ENCODE data around the gene DCPS.

DCPS gene

DNA sequence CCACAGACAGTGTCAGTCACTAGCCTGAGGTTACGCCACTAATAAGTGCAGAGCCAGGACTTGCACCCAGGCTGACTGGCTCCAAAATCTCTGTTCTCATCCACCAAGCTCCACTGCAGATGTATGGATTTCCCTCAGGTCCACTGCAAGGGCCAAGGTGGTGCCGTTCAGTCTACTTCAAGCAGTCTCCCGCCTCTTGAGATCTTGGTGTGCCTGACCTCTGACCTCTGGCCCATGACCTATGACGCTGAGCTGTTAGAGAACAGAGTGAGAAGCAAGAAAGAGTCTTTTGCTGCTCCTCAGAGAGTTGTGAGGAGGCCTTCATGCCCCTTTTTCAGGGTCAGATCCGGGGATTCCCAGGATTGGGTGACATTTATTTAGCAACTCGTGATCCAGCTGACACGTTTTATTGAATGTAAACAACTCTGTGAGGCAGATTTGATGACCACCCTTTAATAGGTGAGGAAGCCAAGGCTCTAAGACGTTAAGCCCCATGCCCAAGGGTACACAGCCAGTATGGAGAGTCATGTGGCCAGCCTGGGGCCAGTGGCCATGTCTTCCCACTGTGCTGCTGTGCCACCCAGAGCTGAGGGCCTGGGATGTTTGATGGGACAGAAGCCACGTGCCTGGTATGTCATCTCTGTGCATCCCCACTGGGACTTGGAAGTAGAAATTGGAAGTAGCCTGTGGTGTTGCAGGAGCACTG, 25.2 kb downstream of the DCPS start:
- DNase-seq, result no peak

DNA sequence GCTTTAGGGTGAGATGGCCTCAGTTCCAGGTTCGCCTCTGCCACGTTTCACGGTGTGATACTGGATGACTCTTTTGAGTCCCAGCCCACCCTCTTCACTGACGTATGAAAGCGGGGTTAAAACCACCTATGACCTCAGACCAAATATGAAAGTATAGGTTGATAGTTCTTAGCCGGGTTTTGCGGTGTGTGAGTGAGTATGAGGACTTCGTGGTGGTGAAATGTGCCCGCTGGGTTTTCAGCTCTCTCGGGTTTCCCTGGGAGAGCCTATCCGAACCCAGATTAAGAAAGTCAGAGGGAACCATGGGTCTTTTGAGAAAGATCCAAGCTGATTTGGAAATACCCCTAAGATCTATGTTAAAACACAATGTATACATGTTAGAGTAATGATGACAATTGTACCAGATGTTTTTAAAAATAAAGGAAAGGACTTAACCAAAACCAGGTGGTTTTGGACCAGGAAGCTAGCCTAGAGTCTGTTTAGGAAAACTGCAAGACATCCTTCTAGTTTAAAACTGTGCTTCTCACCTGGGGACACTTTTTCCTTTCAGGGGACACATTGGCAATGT, 25.9 kb downstream of the DCPS start:
- no peak for DNase-seq

DNA sequence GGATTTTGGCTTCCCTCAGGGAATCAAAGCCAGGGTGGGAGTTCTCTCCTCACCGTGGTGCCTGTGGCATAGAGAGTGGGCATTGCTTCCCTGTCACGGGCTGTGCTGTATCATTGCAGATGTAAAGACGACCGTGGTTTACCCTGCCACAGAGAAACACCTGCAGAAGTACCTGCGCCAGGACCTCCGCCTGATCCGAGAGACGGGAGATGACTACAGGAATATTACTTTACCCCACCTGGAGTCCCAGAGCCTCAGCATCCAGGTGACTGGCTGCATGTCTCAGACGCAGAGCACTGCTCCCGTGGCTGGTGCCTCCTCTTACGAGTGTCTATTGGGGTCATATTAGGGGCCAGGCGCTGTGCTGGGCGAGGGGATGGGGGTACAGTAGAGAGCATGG, 27.4 kb downstream of the DCPS start:
- no peak for DNase-seq

DNA sequence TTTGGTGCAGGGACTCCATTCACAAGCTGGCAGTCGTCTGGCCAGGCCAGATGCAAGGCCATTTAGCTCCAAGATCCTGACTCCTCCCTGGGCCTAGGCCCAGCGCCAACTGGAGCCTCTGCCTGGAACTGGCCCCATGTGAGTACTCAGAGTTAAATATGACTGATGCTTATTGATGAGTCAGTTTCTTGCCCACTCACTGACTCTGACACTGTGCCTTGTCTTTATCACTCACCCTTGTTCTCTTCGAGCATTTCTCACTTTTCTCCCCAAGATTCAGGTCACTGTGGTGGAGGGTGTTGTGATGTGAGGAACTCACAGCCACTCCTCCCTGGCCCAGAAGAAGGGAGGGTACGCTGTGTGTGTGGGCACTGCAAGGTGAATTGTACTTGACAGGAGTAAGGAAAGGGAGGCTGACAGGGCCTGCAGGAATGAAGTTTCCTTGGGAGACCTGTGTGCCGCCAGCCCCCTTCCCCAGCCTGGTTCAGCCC, 28.4 kb downstream of the DCPS start:
- DNase-seq, result no peak

DNA sequence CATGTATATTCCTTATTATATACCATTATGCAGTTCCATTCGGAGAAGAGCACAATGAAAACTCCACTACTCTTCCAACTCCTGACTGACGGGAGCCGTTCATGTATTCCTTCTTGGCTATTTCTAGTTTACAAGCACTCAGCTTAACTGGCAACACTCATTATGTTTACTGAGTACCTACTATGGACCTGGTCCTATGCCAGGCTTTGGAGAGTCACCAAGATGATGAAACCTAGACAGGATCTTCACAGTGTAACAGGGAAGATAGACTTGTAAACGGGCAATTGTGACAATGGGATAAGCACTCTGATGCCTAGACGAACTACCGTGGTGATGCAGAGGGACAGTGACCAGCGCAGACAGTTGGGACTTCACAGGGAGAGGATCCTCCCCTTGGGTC, 29.3 kb downstream of the DCPS start:
- no peak for DNase-seq

DNA sequence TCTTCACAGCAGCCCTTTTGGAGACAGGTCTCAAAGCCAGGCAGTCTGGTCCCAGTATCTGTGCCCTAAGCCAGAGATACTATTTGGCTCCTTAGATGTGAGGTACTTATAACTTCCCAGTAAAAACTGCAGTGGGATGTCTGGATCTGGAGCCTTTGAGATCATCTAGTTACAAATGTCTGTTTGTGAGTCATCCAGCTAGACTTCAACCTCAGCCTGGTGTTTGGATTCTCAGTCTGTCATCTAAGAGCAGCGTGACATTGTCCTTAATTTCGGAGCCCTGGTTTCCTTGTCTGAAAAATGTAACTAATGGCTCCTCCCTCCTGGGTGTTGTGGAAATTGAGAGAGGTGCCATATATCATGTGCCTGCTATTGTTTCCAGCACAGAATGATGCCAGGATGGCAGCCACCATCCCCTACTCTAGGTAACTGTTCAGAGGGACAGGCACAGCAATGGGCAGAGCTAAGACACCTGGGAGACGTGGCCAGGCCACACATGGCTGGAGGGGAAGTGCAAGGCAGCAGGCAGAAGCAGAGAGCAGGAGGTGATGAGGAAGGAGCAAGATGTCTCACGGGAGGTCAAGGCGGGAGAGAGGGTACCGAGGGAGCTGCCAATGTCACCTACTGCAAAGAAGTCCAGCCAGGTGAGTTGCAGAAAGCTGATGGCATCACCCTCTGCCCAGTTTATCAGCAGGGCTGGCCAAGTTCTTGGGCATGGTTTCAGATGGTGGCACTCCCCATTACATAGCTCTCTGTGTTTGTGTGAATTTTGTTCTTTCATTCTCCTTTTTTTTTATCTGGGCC, 31.0 kb downstream of the DCPS start:
- no peak for DNase-seq

DNA sequence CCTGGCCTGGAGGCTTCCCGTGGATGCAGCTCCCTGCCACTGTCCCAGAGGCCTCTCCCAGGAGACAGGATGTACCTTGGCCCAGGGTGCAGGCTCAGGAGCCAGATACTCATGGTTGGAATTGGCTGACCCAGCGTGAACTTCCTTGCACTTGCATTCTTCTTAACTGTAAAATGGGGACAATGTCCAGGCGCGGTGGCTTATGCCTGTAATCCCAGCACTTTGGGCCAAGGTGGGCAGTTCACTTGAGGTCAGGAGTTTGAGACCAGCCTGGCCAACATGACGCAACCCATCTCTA, 31.6 kb downstream of the DCPS start:
- DNase-seq, result no peak

DNA sequence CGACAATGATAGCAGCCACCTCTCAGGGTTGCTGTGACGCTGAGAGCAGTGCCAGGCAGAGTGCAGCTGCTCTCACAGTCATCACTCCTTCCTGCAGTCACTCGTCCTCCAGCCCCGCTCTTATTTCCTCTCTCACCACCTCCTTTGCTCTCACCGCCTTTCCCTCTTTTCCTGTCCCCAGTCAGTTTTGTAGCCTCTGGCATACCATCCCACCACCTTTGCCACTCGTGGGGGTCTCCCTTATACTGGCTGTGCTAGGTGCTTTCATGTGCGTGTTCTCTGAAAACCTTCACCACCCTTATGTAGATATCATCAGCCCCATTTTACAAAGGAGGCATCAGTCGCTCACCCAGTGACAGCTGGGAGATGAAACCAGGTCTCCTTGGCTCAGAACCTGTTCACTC, 32.3 kb downstream of the DCPS start:
- no peak for DNase-seq

DNA sequence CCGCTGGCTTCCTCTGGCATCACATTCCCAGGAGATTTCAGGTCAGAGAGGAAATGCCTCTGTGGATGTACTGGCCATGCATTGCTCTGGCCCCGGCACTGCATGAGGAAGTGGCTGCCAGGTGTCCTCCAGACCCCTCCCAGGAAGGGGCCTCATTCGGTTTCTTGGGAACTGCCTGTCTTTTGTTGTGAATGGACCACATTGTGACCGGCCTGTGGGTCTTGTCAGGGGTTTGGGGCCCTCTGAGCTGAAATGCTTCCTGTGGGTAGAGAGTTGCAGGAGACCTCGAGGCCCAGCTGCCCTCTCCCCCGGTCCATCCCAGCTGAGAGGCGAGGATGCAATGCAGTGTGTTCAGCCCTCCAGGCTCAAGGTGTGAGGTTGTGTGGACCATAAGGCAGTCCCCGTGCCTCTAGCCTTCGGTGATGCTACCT, 32.8 kb downstream of the DCPS start:
- no peak for DNase-seq

DNA sequence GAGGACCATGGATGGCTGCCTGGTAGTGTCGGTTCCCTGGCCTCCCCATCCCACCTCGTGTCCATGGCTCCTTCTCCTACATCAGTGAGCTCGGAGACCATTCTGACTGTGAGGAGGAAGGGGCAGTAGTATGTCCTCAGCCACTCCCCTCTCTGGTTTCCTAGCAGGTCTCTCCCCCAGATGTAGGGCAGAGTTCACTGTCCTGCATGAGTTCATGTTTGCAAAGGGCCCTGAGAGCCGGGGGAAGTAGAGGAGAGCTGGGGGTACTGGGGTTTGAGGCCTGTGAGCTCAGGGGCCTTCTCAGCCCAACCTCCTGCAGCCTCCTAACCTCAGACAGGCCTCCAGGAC, 33.2 kb downstream of the DCPS start:
- DNase-seq, result no peak

DNA sequence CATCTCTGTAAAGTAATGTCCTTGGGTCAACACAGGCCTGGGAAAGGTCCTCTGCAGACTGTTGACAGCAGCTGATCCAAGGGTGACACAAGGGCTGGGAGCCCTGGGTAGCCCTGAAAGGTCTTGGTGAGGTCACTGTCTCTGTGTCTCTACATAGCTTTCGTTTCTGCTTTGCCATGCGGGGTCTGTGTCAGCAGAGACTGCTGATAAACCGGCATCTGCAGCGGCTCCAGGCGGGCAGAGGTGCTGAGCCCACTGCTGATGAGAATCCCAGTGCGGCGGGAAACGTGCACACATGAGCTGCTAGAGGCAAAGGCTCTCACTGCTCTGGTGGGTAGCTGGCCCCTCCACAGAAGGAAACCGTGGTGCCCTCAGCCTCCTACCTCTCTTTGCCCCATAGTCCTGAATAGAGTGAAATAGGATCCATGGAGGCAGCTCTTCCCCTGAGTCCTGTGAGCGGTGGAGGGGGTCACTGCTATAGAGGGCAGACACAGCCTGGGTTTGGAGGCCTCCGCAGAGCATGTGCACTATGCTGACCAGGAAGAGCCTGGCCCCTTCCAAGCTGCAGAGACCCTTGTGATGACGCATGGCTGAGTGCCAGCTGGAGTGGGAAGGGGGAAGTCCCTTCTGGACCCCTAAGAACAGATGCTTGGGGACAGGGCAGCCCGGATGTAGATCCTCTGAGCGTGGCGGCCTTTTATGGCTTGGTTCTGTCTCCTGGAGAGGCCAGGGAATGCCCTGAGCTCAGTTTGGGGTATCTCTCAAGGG, 33.8 kb downstream of the DCPS start:
- DNase-seq, result no peak

DNA sequence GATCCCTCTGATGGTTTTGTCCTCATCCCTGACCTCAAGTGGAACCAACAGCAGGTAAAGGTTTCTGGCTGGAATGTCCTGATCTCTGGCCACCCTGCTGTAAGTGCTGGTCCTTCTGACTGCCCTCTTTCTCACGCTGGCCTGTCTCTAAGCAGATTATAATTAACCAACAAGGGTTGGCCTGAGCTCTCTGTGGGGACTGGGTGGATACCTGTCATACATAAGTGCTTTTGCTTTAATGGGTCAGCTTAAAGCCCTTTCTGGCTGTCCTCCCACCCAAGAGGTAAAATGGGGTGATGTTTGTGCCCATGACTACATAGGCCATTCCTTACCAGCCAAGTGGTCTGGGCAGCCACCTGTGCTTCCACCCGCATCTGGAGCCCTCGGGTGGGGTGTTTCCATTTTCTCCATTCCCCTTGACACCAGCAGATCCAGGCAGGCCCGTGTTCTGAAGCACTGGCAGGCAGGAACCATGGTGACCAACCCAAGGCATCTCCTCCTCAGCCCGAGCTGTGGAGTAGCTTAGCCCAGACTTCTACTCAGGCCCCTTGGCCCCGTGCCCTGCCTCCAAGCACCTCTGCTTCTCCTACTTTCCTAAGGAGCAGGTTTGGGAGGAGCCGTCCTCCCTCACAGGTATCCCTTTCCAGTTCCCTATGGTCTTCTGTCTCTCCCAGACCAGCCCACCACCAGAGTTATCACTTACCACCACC, 34.6 kb downstream of the DCPS start:
- DNase-seq, result no peak

DNA sequence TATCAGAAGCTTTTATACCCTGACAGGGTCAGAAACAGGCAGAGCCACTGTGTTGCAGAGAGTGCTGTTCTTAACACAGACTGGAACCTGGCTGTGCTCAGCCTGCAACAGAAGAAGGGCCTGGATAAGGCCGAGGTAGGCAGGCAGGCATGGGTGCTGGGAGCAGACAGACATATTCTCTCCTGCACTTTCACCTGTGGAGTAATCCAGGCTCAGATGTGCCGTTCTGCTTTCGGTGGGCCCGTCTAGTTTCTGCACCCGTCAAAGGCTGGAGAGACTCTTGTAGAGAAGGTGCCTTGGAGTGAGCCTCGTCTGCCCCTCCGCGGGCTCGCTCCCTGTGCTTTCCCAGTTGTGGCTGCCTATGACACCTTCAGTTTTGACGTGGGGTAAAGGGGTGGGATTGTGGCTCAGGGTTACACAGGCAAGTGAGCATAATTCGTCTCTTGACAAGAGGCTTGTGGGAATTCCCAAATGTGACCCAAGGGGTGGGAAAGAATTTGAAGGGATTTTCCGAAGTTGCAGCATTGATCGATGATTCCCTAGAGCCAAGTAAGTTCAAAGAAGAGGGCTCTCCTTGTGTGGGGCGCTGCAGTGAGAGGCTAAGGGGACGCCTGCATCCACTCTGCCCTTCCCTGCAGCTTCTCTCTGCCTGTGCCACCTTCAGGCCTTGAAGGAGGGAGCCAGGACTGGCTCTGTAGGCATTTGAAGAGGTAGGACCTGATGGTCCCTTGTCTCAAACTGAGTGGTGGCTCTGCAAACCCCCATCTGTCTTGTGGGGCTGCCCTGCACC, 35.4 kb downstream of the DCPS start:
- DNase-seq, result no peak

DNA sequence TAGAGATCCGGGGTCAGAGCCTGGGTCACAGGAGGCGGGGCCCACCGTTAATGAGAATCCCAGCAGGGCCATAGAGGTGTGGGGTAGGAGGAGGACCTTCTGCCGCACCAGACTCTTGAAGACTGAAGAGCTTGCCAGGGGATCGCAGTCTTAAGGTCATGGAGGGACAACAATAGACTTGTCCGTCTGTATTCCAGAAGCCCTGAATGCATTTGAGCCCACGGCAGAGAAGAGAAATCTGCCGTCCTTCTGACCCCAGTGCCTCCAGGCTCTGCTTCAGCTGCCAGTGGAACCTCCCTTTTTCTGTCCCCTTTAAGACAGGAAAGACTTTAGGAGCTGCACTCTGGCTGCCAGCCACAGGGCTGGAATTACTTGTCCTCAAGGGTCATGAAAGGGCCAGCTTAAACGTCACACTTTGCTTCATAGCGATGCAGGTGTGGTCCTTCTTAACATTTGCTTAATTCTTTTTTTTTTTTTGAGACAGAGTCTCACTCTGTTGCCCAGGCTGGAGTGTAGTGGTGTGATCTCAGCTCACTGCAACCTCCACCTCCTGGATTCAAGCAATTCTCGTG, 36.1 kb downstream of the DCPS start:
- no peak for DNase-seq

DNA sequence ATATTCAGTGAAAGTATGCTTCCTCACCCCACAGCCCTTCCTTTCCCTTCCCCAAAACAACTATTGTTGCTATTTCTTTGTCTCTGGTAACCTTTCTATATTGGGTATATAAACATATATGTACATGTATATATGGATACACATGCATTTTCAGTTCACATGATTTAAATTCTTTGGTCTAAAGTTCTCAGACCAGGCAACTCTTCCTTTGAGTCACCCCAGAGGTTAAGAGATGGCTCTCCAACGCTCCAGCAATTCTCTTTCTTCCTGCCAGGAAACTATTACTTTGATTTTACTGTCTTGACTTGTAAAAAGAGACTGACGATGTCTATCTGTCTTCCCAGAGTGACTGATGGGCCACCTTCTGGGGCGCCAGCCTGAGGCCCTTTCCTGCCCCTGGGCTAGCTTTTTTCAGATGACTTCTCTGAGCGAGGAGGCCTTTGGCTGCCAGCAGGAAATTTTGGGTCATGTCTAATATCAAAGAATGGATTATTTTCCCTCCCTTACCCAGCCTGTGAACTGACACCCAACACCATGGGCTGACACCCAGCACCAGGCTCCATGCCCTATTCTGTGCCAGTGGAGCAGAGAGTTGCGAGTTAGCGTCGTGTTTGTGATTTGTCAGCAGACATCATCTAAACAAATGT, 37.2 kb downstream of the DCPS start:
- no peak for DNase-seq

DNA sequence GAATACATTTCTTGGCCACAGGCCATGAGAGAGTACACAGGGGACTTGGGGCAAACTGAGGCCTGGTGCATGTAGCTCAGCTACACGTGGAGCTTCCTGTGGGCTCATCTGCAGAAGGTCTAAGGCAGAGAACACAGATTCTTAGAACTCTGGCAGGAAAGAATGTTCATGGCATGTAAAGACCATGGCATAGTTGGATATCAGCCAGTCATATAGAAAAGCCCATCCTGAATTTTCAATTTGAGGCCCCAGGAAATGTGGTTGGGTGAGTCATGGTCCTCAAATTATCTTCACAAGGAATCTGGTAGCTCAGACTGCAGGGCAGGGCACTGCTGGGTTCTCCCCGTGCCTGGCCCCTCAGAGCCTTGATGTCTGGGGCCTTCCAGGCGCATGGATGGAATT, 37.9 kb downstream of the DCPS start:
- DNase-seq, result no peak

DNA sequence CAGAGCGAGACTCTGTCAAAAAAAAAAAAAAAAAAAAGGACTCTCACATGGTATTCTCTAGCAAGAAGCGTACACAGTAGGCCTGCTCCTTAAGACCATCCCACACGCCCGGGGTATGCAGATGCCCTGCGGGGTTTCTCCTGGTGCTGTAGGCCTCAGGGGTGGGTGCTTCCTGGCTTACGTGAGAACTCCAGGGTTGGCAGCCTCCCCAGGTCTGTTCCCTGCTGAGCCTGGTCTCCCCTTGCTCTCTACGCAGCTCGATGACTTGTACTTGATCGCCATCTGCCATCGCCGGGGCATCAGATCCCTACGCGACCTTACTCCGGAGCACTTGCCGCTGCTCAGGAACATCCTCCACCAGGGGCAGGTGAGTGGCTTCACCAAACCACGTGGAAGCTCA, 39.2 kb downstream of the DCPS start:
- DNase-seq, result no peak

DNA sequence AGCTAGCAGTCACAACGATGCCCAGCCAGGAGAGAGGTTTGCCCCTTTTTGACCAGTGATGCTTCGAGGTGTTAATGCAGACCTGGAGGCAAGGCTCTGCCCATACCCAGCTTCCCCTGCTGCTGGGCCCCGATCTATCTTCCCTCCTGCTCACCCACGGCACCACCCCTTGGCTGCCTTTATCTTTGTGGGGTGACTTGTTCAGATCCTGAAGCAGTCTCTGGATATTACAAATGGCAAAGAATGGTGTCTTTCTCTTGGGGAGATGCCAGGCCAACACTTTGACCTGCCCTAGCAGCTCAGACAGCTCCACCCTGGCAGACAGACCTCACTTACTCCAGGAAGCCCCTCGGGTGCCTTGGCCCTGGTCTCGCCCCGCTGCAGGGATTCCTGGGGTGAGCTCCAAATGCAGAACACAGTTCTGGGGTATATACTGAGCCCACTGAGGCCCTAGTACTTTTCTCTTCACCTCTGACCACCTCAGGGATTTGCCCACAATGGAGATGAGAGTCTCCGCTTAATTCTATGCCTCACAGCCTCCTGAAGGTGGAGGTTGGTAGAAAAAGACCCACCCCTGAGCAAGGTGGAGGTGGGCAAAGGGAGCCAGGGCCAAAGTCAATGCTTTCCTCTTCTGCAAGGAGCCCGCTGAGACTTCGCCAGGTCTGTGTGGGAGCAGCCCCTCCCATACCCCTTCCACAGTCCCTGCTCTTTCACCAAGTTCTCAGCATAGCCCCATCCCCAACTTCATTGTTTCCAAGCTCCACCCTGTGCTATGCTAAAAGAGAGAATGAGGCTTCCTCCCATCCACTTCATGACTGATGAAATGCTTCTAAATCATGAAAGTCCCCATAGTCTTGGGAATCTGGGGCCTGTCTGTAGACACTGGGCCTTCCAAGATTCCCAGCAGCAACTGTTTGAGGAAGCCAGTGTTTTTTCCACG, 40.6 kb downstream of the DCPS start:
- DNase-seq, result no peak

DNA sequence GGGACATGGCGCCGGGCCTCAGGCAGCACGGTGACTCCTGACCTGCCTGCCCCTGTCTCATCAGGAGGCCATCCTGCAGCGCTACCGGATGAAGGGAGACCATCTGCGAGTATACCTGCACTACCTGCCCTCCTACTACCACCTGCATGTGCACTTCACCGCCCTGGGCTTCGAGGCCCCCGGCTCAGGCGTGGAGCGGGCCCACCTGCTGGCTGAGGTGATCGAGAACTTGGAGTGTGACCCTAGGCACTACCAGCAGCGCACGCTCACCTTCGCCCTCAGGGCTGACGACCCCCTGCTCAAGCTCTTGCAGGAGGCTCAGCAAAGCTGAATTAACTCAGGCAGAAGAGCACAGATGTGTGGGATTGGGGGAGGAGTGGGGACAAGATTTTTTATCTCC, 41.4 kb downstream of the DCPS start:
- no peak for DNase-seq
